SK-N-SH treated with all-trans-retinoic acid at 6 μM for 48 hours (cell line): ENCODE measurements around the gene SMS.

Experiments used
- ESRRG ChIP-seq: fragments of 250-450 bp; sonication (Bioruptor Pico); IDR thresholded peaks from 2 replicates; pipeline ENCODE4 v1.6.1; 2021; ENCODE audit warnings: mild to moderate bottlenecking
- PPARA ChIP-seq: fragments of 250-450 bp; sonication (Bioruptor Pico); IDR thresholded peaks from 2 replicates; pipeline ENCODE4 v1.5.0; 2020; ENCODE audit warnings: mild to moderate bottlenecking, borderline replicate concordance
- ZNF70 ChIP-seq: fragments of 450-650 bp; formaldehyde crosslinking; IDR thresholded peaks from 2 replicates; pipeline ENCODE4 v1.5.0; 2020; ENCODE audit warnings: mild to moderate bottlenecking, moderate library complexity
- TF ChIP-seq, protein P1 (sequence below): fragments of 250-450 bp; sonication (Bioruptor Pico); IDR thresholded peaks from 2 replicates; pipeline ENCODE4 v1.8.0; 2021; ENCODE audit warnings: low read depth, mild to moderate bottlenecking, moderate library complexity, borderline replicate concordance

DNA sequence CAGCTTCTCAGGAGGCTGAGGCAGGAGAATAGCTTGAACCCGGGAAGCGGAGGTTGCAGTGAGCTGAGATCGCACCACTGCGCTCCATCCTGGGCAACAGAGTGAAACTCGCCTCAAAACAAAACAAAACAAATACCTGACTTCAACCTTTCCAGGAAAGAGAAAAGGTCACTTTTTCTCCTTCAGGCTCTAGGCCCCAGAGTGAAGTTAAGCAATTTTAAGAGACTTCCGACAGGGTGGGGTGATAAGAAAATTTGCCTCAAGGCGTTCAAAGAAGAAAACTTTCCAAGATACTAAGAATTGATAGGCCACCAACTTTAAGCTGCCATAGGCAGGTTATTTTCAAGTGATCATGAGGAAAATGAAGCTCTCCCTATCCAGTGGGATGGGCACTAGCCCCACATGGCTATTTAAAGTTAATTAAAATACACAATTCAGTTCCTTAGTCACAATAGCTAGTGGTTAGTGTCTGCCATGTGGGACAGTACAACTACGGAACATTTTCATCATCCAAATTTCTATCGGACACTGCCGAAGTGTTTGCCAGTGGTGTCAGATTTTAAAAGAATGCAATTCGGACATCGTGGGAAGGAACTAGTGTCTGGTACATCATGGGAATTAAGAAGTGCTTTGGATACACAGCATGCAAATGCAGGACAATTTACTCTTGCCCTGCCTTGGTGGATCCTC is 33.0 kb downstream of the SMS start:
- TF ChIP-seq PPARA (no peak), ZNF70 (CRISPR knock-in tag) (no peak), ESRRG (CRISPR knock-in tag) (no peak)
- TF ChIP-seq, protein P1, sequence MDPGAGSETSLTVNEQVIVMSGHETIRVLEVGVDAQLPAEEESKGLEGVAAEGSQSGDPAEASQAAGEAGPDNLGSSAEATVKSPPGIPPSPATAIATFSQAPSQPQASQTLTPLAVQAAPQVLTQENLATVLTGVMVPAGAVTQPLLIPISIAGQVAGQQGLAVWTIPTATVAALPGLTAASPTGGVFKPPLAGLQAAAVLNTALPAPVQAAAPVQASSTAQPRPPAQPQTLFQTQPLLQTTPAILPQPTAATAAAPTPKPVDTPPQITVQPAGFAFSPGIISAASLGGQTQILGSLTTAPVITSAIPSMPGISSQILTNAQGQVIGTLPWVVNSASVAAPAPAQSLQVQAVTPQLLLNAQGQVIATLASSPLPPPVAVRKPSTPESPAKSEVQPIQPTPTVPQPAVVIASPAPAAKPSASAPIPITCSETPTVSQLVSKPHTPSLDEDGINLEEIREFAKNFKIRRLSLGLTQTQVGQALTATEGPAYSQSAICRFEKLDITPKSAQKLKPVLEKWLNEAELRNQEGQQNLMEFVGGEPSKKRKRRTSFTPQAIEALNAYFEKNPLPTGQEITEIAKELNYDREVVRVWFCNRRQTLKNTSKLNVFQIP, result no peak
